Neuronal stem cell (in vitro differentiated cells): ENCODE results near the gene C9orf85.

ENCODE experiments used
- DNase-seq: peaks from one replicate; pipeline ENCODE4 v3.0.0-alpha.2; 2013; ENCODE audit warnings: low spot score
- H2AFZ ChIP-seq: one replicate; pipeline ENCODE4 v1.6.1; 2013; ENCODE audit warnings: mild to moderate bottlenecking, low read length, inconsistent platforms
- H2AK5ac ChIP-seq: 2 replicates; pipeline ENCODE4 v1.6.1; 2013; ENCODE audit warnings: low read depth, mild to moderate bottlenecking, inconsistent platforms, low read length, moderate library complexity, mixed read lengths
- H2BK120ac ChIP-seq: 2 replicates; pipeline ENCODE4 v1.6.1; 2013; ENCODE audit warnings: low read depth, mild to moderate bottlenecking, inconsistent platforms, low read length, moderate library complexity, mixed read lengths
- H2BK12ac ChIP-seq: one replicate; pipeline ENCODE4 v1.6.1; 2013; ENCODE audit warnings: low read length, inconsistent platforms
- H2BK15ac ChIP-seq: 2 replicates; pipeline ENCODE4 v1.6.1; 2013; ENCODE audit warnings: mild to moderate bottlenecking, low read length, inconsistent platforms, mixed read lengths
- H2BK5ac ChIP-seq: one replicate; pipeline ENCODE4 v1.6.1; 2013; ENCODE audit warnings: inconsistent platforms, mild to moderate bottlenecking, low read length, moderate library complexity
- H3K14ac ChIP-seq: one replicate; pipeline ENCODE4 v1.6.1; 2013; ENCODE audit warnings: low read length, inconsistent platforms
- H3K18ac ChIP-seq: 2 replicates; pipeline ENCODE4 v1.6.1; 2013; ENCODE audit warnings: low read length, inconsistent platforms
- H3K23ac ChIP-seq: 2 replicates; pipeline ENCODE4 v1.6.1; 2013; ENCODE audit warnings: low read depth, mild to moderate bottlenecking, mixed read lengths, low read length, inconsistent platforms; ENCODE audit not compliant: poor library complexity
- H3K27ac ChIP-seq: replicated peaks from 3 replicates; pipeline ENCODE4 v1.5.1; 2013; ENCODE audit warnings: low read length, inconsistent platforms
- H3K27me3 ChIP-seq, 3 experiments: 2 replicates each; pipeline ENCODE4 v1.6.1; 2013; ENCODE audit warnings: low read length in 3 of 3, mild to moderate bottlenecking in 2 of 3, inconsistent platforms in 1 of 3, low read depth in 1 of 3, mixed read lengths in 1 of 3, moderate library complexity in 1 of 3; ENCODE audit not compliant: control insufficient read depth in 3 of 3, insufficient read depth in 3 of 3
- H3K36me3 ChIP-seq, 2 donors: replicated peaks in 1 of 2; 2 replicates each; pipeline ENCODE4 v1.6.1; 2013; ENCODE audit warnings: low read length in 2 of 2; ENCODE audit not compliant: control insufficient read depth in 2 of 2, insufficient read depth in 2 of 2
- H3K4ac ChIP-seq: 2 replicates; pipeline ENCODE4 v1.6.1; 2013; ENCODE audit warnings: inconsistent platforms, mild to moderate bottlenecking, low read length, moderate library complexity
- H3K4me1 ChIP-seq, 2 donors: 1 replicate in 1 of 2; 2 replicates in 1 of 2; pipeline ENCODE4 v1.6.1; 2013; ENCODE audit warnings: low read length in 2 of 2, low read depth in 1 of 2; ENCODE audit not compliant: control insufficient read depth in 2 of 2, insufficient read depth in 1 of 2
- H3K4me2 ChIP-seq: one replicate; pipeline ENCODE4 v1.6.1; 2013; ENCODE audit warnings: mild to moderate bottlenecking, low read length, inconsistent platforms; ENCODE audit not compliant: insufficient read depth, poor library complexity, severe bottlenecking
- H3K4me3 ChIP-seq, 2 donors: 2 replicates each; pipeline ENCODE4 v1.5.1; 2013; ENCODE audit warnings: low read length in 2 of 2, mild to moderate bottlenecking in 2 of 2, inconsistent platforms in 1 of 2, moderate library complexity in 1 of 2
- H3K79me1 ChIP-seq: one replicate; pipeline ENCODE4 v1.6.1; 2013; ENCODE audit warnings: low read depth, mild to moderate bottlenecking, inconsistent platforms, low read length, moderate library complexity
- H3K9ac ChIP-seq: one replicate; pipeline ENCODE4 v1.6.1; 2013; ENCODE audit warnings: mild to moderate bottlenecking, low read depth, low read length, inconsistent platforms; ENCODE audit not compliant: poor library complexity
- H3K9me3 ChIP-seq, 2 donors: replicated peaks in 1 of 2; 2 replicates each; pipeline versions ENCODE3 to v1.6.1; 2013; ENCODE audit warnings: low read length in 2 of 2, mild to moderate bottlenecking in 2 of 2, inconsistent platforms in 1 of 2, low read depth in 1 of 2, mixed read lengths in 1 of 2, moderate library complexity in 1 of 2; ENCODE audit not compliant: control insufficient read depth in 2 of 2, insufficient read depth in 1 of 2
- H4K8ac ChIP-seq: one replicate; pipeline ENCODE4 v1.6.1; 2013; ENCODE audit warnings: low read depth, mild to moderate bottlenecking, inconsistent platforms, low read length, moderate library complexity
- H4K91ac ChIP-seq: one replicate; pipeline ENCODE4 v1.6.1; 2013; ENCODE audit warnings: low read length, low read depth, mild to moderate bottlenecking, inconsistent platforms; ENCODE audit not compliant: poor library complexity
- WGBS, 2 donors: extraction: QIAGEN DNeasy Blood & Tissue Kit; methylation state at CpG; one replicate each; pipeline ENCODE4 v1.1.7; 2013; ENCODE audit warnings: missing lambda C conversion rate in 2 of 2, mixed read lengths in 1 of 2; ENCODE audit not compliant: insufficient read length in 2 of 2, insufficient replicate concordance in 1 of 2; ENCODE audit errors: extremely low coverage in 2 of 2; 5-methylcytosine and 5-hydroxymethylcytosine counted together

Gene C9orf85

GRCh38 chr9:71911908-71912335, 483 bp downstream of the C9orf85 start:
- no CpG with 5 or more reads among the region's 9 CpGs for WGBS, 2 donors
- H4K91ac ChIP-seq: no peak overlapping the region

GRCh38 chr9:71915495-71915894, 4.1 kb downstream of the C9orf85 start:
- Histone ChIP-seq H3K4me1 (peaks cover 2 to 3% of the 10 kb centered on the region in 2 donors), H3K79me1 (peaks cover 2% of the 10 kb centered on the region), H3K9ac (no peak overlapping the region), H3K4me3 (no peak overlapping the region), H3K18ac (no peak overlapping the region), H3K9me3 (peaks cover 2 to 12% of the 10 kb centered on the region in 2 donors), H3K4ac (no peak overlapping the region), H2BK120ac (no peak overlapping the region), H4K8ac (no peak overlapping the region), H3K36me3 (peaks cover 0 to 11% of the 10 kb centered on the region in 2 donors), H2BK12ac (no peak overlapping the region), H2AK5ac (no peak overlapping the region), H2AFZ (no peak overlapping the region), H2BK5ac (no peak overlapping the region), H3K23ac (no peak overlapping the region), H4K91ac (no peak overlapping the region), H3K4me2 (no peak overlapping the region), H3K27me3 (no peaks in the 10 kb centered on the region), H3K14ac (no peak overlapping the region), H2BK15ac (no peak overlapping the region), H3K27ac (no peak overlapping the region)
- no peak for DNase-seq

More at GRCh38 chr9:71911908-71912335, 483 bp downstream of the C9orf85 start:
- Histone ChIP-seq H2BK12ac (no peak overlapping the region), H3K9ac (peak overlapping the region; percentile 70), H2AFZ (peak overlapping the region; percentile 87), H3K23ac (no peak overlapping the region), H3K36me3 (peaks cover 0 to 6% of the 10 kb centered on the region in 2 donors), H3K4me1 (peaks cover 0 to 2% of the 10 kb centered on the region in 2 donors), H3K9me3 (no peaks in the 10 kb centered on the region), H4K8ac (no peak overlapping the region), H3K79me1 (peaks cover 2% of the 10 kb centered on the region), H2BK15ac (no peak overlapping the region), H3K27me3 (no peaks in the 10 kb centered on the region), H3K4me2 (peak overlapping the region; percentile 61), H2AK5ac (no peak overlapping the region), H2BK5ac (peak overlapping the region; percentile 63), H2BK120ac (no peak overlapping the region), H3K4me3 (peak overlapping the region; percentile 71 to 80), H3K14ac (no peak overlapping the region), H3K18ac (no peak overlapping the region), H3K4ac (no peak overlapping the region), H3K27ac (peak overlapping the region; percentile 81)
- DNase-seq: no peak

GRCh38 chr9:71916834-71917534, 5.5 kb downstream of the C9orf85 start:
- Histone ChIP-seq H3K18ac (no peak overlapping the region), H3K4me2 (no peak overlapping the region), H3K36me3 (peaks cover 0 to 11% of the 10 kb centered on the region in 2 donors), H3K23ac (no peak overlapping the region), H3K27ac (no peak overlapping the region), H2BK120ac (no peak overlapping the region), H3K9ac (no peak overlapping the region), H4K91ac (no peak overlapping the region), H2BK5ac (no peak overlapping the region), H2AK5ac (no peak overlapping the region), H3K4me3 (no peak overlapping the region), H3K4me1 (peaks cover 2 to 11% of the 10 kb centered on the region in 2 donors), H4K8ac (no peak overlapping the region), H2BK12ac (no peak overlapping the region), H2AFZ (no peak overlapping the region), H2BK15ac (no peak overlapping the region), H3K14ac (no peak overlapping the region), H3K9me3 (peaks cover 2 to 12% of the 10 kb centered on the region in 2 donors), H3K79me1 (peaks cover 2% of the 10 kb centered on the region), H3K4ac (no peak overlapping the region), H3K27me3 (no peaks in the 10 kb centered on the region)
- DNase-seq: no peak

GRCh38 chr9:71918419-71918818, 7.0 kb downstream of the C9orf85 start:
- Histone ChIP-seq H4K91ac (no peak overlapping the region), H3K4me2 (no peak overlapping the region), H2BK15ac (no peak overlapping the region), H2BK12ac (no peak overlapping the region), H2AK5ac (no peak overlapping the region), H3K23ac (no peak overlapping the region), H3K27me3 (no peaks in the 10 kb centered on the region), H2BK5ac (no peak overlapping the region), H3K4me3 (no peak overlapping the region), H3K4ac (no peak overlapping the region), H4K8ac (no peak overlapping the region), H3K27ac (no peak overlapping the region), H3K14ac (no peak overlapping the region), H3K36me3 (peaks cover 0 to 14% of the 10 kb centered on the region in 2 donors), H3K79me1 (peaks cover 2% of the 10 kb centered on the region), H3K9ac (no peak overlapping the region), H3K9me3 (peaks cover 2 to 12% of the 10 kb centered on the region in 2 donors), H3K18ac (no peak overlapping the region), H2AFZ (no peak overlapping the region), H3K4me1 (peaks cover 2 to 11% of the 10 kb centered on the region in 2 donors), H2BK120ac (no peak overlapping the region)
- WGBS, 2 donors: no CpG with 5 or more reads among the region's 5 CpGs
- DNase-seq: no peak
